Measurements from ENCODE around the gene EYA3. TPM values are rescaled to one million over a fixed set of nuclear protein-coding genes. Genes with fewer than 3 reads are reported as not detected.

The EYA3 gene
- total and polyA plus RNA-seq, 2 donors (not counting 3 experiments of a cell fraction or from before 2014, with no cell fraction given), result 12.7 to 33.0 TPM

DNA sequence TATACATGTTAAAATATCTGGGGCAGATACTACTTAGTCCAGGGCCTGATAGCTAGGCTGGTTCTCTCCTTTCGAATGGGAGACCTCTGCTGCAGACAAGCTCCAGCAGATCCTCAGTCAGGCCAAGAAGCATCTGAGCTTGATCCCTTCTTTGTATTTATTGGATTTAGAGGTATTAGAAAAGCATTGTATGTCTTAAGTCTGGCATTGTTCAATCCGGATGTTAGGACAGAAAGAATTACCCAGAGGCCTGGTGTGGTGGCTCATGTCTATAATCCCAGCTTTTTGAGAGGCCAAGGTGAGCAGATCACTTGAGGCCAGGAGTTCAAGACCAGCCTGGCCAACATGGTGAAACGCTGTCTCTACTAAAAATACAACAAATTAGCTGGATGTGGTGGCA is 21.2 kb upstream of the EYA3 start:
- ChIA-PET POLR2A (interaction anchor here (0.6 kb wide), 1 partner anchor 95 kb away, joined by 12 read pairs; no protein-coding TSS in a partner anchor), CTCF (interaction anchor here (1.6 to 1.9 kb wide), 3 partner anchors 18 to 99 kb away, joined by 3 to 11 read pairs (median 7); no protein-coding TSS in a partner anchor)
- Histone ChIP-seq H3K4me1 (ENCODE audit: control insufficient read depth, extremely low read depth, insufficient read depth, low read length) (peaks cover 24% of the 10 kb centered on the region), H3K4me3 (replicated peaks in 1 of 3; ENCODE audit: insufficient read depth in 1 of 3, low read depth in 1 of 3, low read length in 3 of 3) (no peak overlapping the region), H3K36me3 (ENCODE audit: control insufficient read depth in 2 of 2, extremely low read depth in 1 of 2, insufficient read depth in 2 of 2, low read length in 2 of 2) (no peaks in the 10 kb centered on the region), H3K9ac (replicated peaks; ENCODE audit: extremely low read depth, insufficient read depth, low read length) (no peak overlapping the region), H2AFZ (ENCODE audit: low read depth, low read length) (no peak overlapping the region), H3K27me3 (ENCODE audit: control insufficient read depth in 2 of 2, insufficient read depth in 2 of 2, low read length in 2 of 2) (no peaks in the 10 kb centered on the region), H4K20me1 (replicated peaks; ENCODE audit: control insufficient read depth, extremely low read depth, insufficient read depth, low read length) (no peaks in the 10 kb centered on the region), H3K79me2 (ENCODE audit: control insufficient read depth, insufficient read depth, low read length) (no peaks in the 10 kb centered on the region), H3K9me1 (replicated peaks; ENCODE audit: control insufficient read depth, extremely low read depth, insufficient read depth, low read length) (no peaks in the 10 kb centered on the region), H3K4me2 (ENCODE audit: insufficient read depth, low read length) (no peak overlapping the region), H3K27ac (ENCODE audit: insufficient read depth, low read depth, low read length) (no peak overlapping the region), H3K9me3 (replicated peaks; ENCODE audit: control insufficient read depth, insufficient read depth, low read length) (no peaks in the 10 kb centered on the region)
- intact Hi-C loops (cut with micrococcal nuclease) (loop anchor here (2.0 to 5.0 kb wide), 2 partner anchors 21 to 53 kb away; partner anchors contain the start of gene EYA3), dilution Hi-C loops (cut with MboI; ENCODE audit: extremely low pct_ligation_motif_present, low sequenced_read_pairs) (no loop called here)
- TF ChIP-seq, protein P1, sequence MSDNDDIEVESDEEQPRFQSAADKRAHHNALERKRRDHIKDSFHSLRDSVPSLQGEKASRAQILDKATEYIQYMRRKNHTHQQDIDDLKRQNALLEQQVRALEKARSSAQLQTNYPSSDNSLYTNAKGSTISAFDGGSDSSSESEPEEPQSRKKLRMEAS (IDR thresholded peaks at IDR 0.05; ENCODE audit: insufficient read depth, insufficient read length), result no peak
- TF ChIP-seq EZH2 (IDR thresholded peaks at IDR 0.05; ENCODE audit: borderline replicate concordance, low read depth, low read length, severe bottlenecking), result no peak
- no peak for TF ChIP-seq JUN (IDR thresholded peaks at IDR 0.05; ENCODE audit: borderline replicate concordance, insufficient read depth, insufficient read length, low read depth)
- no peak for TF ChIP-seq POLR2A (IDR thresholded peaks at IDR 0.05; ENCODE audit: low read depth, low read length)
- TF ChIP-seq POLR2AphosphoS5 (IDR thresholded peaks at IDR 0.05; ENCODE audit: insufficient read depth, low read depth, low read length), result no peak
- no peak for TF ChIP-seq GATA2 (IDR thresholded peaks at IDR 0.05; ENCODE audit: insufficient read depth, insufficient read length, low read depth, low read length)
- no peak for TF ChIP-seq MYC (IDR thresholded peaks at IDR 0.05; ENCODE audit: low read depth, low read length)
- TF ChIP-seq, protein P2, sequence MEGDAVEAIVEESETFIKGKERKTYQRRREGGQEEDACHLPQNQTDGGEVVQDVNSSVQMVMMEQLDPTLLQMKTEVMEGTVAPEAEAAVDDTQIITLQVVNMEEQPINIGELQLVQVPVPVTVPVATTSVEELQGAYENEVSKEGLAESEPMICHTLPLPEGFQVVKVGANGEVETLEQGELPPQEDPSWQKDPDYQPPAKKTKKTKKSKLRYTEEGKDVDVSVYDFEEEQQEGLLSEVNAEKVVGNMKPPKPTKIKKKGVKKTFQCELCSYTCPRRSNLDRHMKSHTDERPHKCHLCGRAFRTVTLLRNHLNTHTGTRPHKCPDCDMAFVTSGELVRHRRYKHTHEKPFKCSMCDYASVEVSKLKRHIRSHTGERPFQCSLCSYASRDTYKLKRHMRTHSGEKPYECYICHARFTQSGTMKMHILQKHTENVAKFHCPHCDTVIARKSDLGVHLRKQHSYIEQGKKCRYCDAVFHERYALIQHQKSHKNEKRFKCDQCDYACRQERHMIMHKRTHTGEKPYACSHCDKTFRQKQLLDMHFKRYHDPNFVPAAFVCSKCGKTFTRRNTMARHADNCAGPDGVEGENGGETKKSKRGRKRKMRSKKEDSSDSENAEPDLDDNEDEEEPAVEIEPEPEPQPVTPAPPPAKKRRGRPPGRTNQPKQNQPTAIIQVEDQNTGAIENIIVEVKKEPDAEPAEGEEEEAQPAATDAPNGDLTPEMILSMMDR (IDR thresholded peaks at IDR 0.05; ENCODE audit: extremely low read depth in 1 of 2, insufficient read depth in 1 of 2, low read depth in 1 of 2, low read length in 2 of 2), result no peak
- no peak for TF ChIP-seq FOS (IDR thresholded peaks at IDR 0.05; ENCODE audit: borderline replicate concordance, insufficient read depth, low read length)
- no peak for FAIRE-seq
- no peak for DNase-seq (ENCODE audit: low read depth, low spot score)
- no TSS peak for BruUV-seq (replicated peaks)

All from endothelial cell of umbilical vein (primary cell).